ENCODE data around the gene KDELR3. TPM values are rescaled to one million over a fixed set of nuclear protein-coding genes. Genes with fewer than 3 reads are reported as not detected.

KDELR3 gene
- total RNA-seq, 1 experiment from 2014 or later, result 7.3 TPM

GRCh38 chr22:38471237-38471636 is 3.3 kb downstream of the KDELR3 start:
- DNase-seq, result peak; percentile 20
- Histone ChIP-seq H4K91ac (ENCODE audit: insufficient read length, low read depth, low read length) (no peak overlapping the region), H3K4me2 (ENCODE audit: insufficient read depth, insufficient read length, low read length) (no peak overlapping the region), H3K79me2 (ENCODE audit: insufficient read depth, low read length) (no peaks in the 10 kb centered on the region), H3K23ac (ENCODE audit: insufficient read length, low read depth, low read length) (no peak overlapping the region), H2AK5ac (ENCODE audit: insufficient read length, low read length) (no peak overlapping the region), H3K27ac (ENCODE audit: insufficient read length, low read depth, low read length) (no peak overlapping the region), H3K18ac (ENCODE audit: insufficient read length, low read depth, low read length) (no peak overlapping the region), H4K5ac (ENCODE audit: insufficient read length, low read depth, low read length) (no peak overlapping the region), H3K4me1 (ENCODE audit: insufficient read depth, low read length) (no peaks in the 10 kb centered on the region), H3T11ph (ENCODE audit: low read length) (no peak overlapping the region), H2BK5ac (ENCODE audit: insufficient read length, low read length) (no peak overlapping the region), H2BK120ac (ENCODE audit: low read depth, low read length, poor library complexity, severe bottlenecking) (no peak overlapping the region), H3K27me3 (ENCODE audit: insufficient read depth, low read length) (no peaks in the 10 kb centered on the region; the same call in 1 of the 2 replicates), H2AFZ (ENCODE audit: low read length) (no peak overlapping the region), H3K4ac (ENCODE audit: low read depth, low read length) (no peak overlapping the region), H2BK15ac (ENCODE audit: low read depth, low read length) (no peak overlapping the region), H3K23me2 (ENCODE audit: insufficient read length, low read depth, low read length, poor library complexity, severe bottlenecking) (peaks cover 9% of the 10 kb centered on the region), H3K79me1 (ENCODE audit: insufficient read depth, low read depth, low read length, poor library complexity, severe bottlenecking) (no peaks in the 10 kb centered on the region), H3K56ac (ENCODE audit: insufficient read length, low read depth, low read length) (no peak overlapping the region), H2BK20ac (ENCODE audit: low read depth, low read length, poor library complexity, severe bottlenecking) (no peak overlapping the region), H2BK12ac (ENCODE audit: insufficient read length, low read depth, low read length) (no peak overlapping the region), H4K20me1 (ENCODE audit: control insufficient read depth, insufficient read depth, insufficient read length) (peaks cover 3% of the 10 kb centered on the region), H3K9me3 (ENCODE audit: control insufficient read depth, low read depth, low read length) (no peaks in the 10 kb centered on the region), H4K8ac (replicated peaks; ENCODE audit: insufficient read length, low read depth, low read length) (no peak overlapping the region), H3K9ac (ENCODE audit: extremely low read depth, insufficient read length, low read length) (no peak overlapping the region), H3K14ac (ENCODE audit: insufficient read depth, low read length) (no peak overlapping the region)
- H3K27me3 Mint-ChIP-seq (ENCODE audit: low read depth), result peaks cover 29% of the 10 kb centered on the region
- peaks cover 10 to 25% of the 10 kb centered on the region in 2 experiments for H3K4me1 Mint-ChIP-seq
- no peak for TF ChIP-seq CTCF (conservative IDR thresholded peaks at IDR 0.05)
- WGBS (ENCODE audit: extremely low coverage, insufficient read length, low lambda C conversion rate), result no CpG with 5 or more reads among the region's 11 CpGs
- H3K36me3 Mint-ChIP-seq (ENCODE audit: insufficient read depth in 1 of 3, low read depth in 3 of 3), result no peaks in the 10 kb centered on the region
- no peak overlapping the region for H3K4me3 Mint-ChIP-seq
- no peak overlapping the region for H3K27ac Mint-ChIP-seq
- H3K9me3 Mint-ChIP-seq, result no peaks in the 10 kb centered on the region

Data from H9 (cell line).